Stimulated activated memory B cell treated with anti-CD40 and anti-IgM and Interleukin-4, amounts not matched to agents 10 μg/mL and 1 μg/mL and 100 μg/mL, for 72 hours (primary cell): Measurements from ENCODE around the gene PEAK1.

Experiments
- ATAC-seq: fragments of 150-1000 bp; cut with Tn5 transposase; 2 replicates; pipeline ENCODE4 v1.10.0; 2021
- H3K27ac Mint-ChIP-seq: one replicate; pipeline ENCODE4 v1.8.0; 2022; ENCODE audit warnings: mild to moderate bottlenecking, mixed read lengths
- H3K27me3 Mint-ChIP-seq: one replicate; pipeline ENCODE4 v1.8.0; 2022; ENCODE audit warnings: mixed read lengths
- H3K36me3 Mint-ChIP-seq: one replicate; pipeline ENCODE4 v1.8.0; 2022; ENCODE audit warnings: mixed read lengths
- H3K4me1 Mint-ChIP-seq: one replicate; pipeline ENCODE4 v1.8.0; 2022; ENCODE audit warnings: mixed read lengths
- H3K4me3 Mint-ChIP-seq: one replicate; pipeline ENCODE4 v1.8.0; 2022; ENCODE audit warnings: mild to moderate bottlenecking, moderate library complexity, mixed read lengths
- H3K9me3 Mint-ChIP-seq: one replicate; pipeline ENCODE4 v1.8.0; 2022; ENCODE audit warnings: mixed read lengths

The PEAK1 gene

GRCh38 chr15:77123854-77124253 is 296.1 kb downstream of the PEAK1 start:
- peaks cover 20% of the 10 kb centered on the region for H3K36me3 Mint-ChIP-seq
- H3K27me3 Mint-ChIP-seq, result no peaks in the 10 kb centered on the region
- H3K4me3 Mint-ChIP-seq, result no peak overlapping the region
- no peaks in the 10 kb centered on the region for H3K9me3 Mint-ChIP-seq
- H3K4me1 Mint-ChIP-seq, result peaks cover 46% of the 10 kb centered on the region
- no peak overlapping the region for H3K27ac Mint-ChIP-seq
- no peak for ATAC-seq

- Mint-ChIP-seq H3K36me3 (peaks cover 14% of the 10 kb centered on the region), H3K4me1 (peaks cover 47% of the 10 kb centered on the region), H3K27ac (peak overlapping the region; percentile 45), H3K9me3 (no peaks in the 10 kb centered on the region), H3K27me3 (no peaks in the 10 kb centered on the region), H3K4me3 (no peak overlapping the region)
- ATAC-seq, result no peak
Measured at GRCh38 chr15:77122576-77122975, 297.3 kb downstream of the PEAK1 start.

GRCh38 chr15:77121599-77121998 is 298.3 kb downstream of the PEAK1 start:
- Mint-ChIP-seq H3K4me1 (peaks cover 47% of the 10 kb centered on the region), H3K36me3 (peaks cover 7% of the 10 kb centered on the region), H3K4me3 (no peak overlapping the region), H3K27ac (no peak overlapping the region), H3K9me3 (no peaks in the 10 kb centered on the region), H3K27me3 (no peaks in the 10 kb centered on the region)
- no peak for ATAC-seq

- Mint-ChIP-seq H3K36me3 (peaks cover 7% of the 10 kb centered on the region), H3K27ac (peak overlapping the region; percentile 4), H3K9me3 (no peaks in the 10 kb centered on the region), H3K4me1 (peaks cover 47% of the 10 kb centered on the region), H3K27me3 (no peaks in the 10 kb centered on the region), H3K4me3 (no peak overlapping the region)
- ATAC-seq, result no peak
Measured at GRCh38 chr15:77120576-77120975, 299.3 kb downstream of the PEAK1 start.

GRCh38 chr15:77119446-77119845 is 300.5 kb downstream of the PEAK1 start:
- H3K4me1 Mint-ChIP-seq, result peaks cover 42% of the 10 kb centered on the region
- H3K9me3 Mint-ChIP-seq, result no peaks in the 10 kb centered on the region
- no peak overlapping the region for H3K27ac Mint-ChIP-seq
- H3K27me3 Mint-ChIP-seq, result no peaks in the 10 kb centered on the region
- no peak for ATAC-seq
- no peak overlapping the region for H3K4me3 Mint-ChIP-seq
- H3K36me3 Mint-ChIP-seq, result peaks cover 9% of the 10 kb centered on the region

- no peaks in the 10 kb centered on the region for H3K9me3 Mint-ChIP-seq
- H3K4me3 Mint-ChIP-seq, result no peak overlapping the region
- no peak overlapping the region for H3K27ac Mint-ChIP-seq
- ATAC-seq, result peak; percentile 56
- peaks cover 13% of the 10 kb centered on the region for H3K36me3 Mint-ChIP-seq
- no peaks in the 10 kb centered on the region for H3K27me3 Mint-ChIP-seq
- peaks cover 36% of the 10 kb centered on the region for H3K4me1 Mint-ChIP-seq
Measured at GRCh38 chr15:77118882-77119321, 301.0 kb downstream of the PEAK1 start.

- Mint-ChIP-seq H3K36me3 (peaks cover 36% of the 10 kb centered on the region), H3K4me3 (no peak overlapping the region), H3K27ac (peak overlapping the region; percentile 33), H3K9me3 (no peaks in the 10 kb centered on the region), H3K4me1 (peaks cover 12% of the 10 kb centered on the region), H3K27me3 (no peaks in the 10 kb centered on the region)
- ATAC-seq, result no peak
Measured at GRCh38 chr15:77115179-77115578, 304.7 kb downstream of the PEAK1 start.

- no peaks in the 10 kb centered on the region for H3K9me3 Mint-ChIP-seq
- H3K4me1 Mint-ChIP-seq, result peaks cover under 1% of the 10 kb centered on the region
- H3K36me3 Mint-ChIP-seq, result peaks cover 36% of the 10 kb centered on the region
- H3K4me3 Mint-ChIP-seq, result no peak overlapping the region
- H3K27ac Mint-ChIP-seq, result no peak overlapping the region
- no peak for ATAC-seq
- no peaks in the 10 kb centered on the region for H3K27me3 Mint-ChIP-seq
Measured at GRCh38 chr15:77112838-77113504, 306.9 kb downstream of the PEAK1 start.

GRCh38 chr15:77111789-77112188 is 308.1 kb downstream of the PEAK1 start:
- Mint-ChIP-seq H3K27ac (no peak overlapping the region), H3K36me3 (peaks cover 36% of the 10 kb centered on the region), H3K4me3 (no peak overlapping the region), H3K4me1 (peaks cover 12% of the 10 kb centered on the region), H3K27me3 (no peaks in the 10 kb centered on the region), H3K9me3 (no peaks in the 10 kb centered on the region)
- ATAC-seq, result no peak

GRCh38 chr15:77107531-77108355 is 312.2 kb downstream of the PEAK1 start:
- no peak overlapping the region for H3K27ac Mint-ChIP-seq
- H3K4me1 Mint-ChIP-seq, result peaks cover 12% of the 10 kb centered on the region
- no peaks in the 10 kb centered on the region for H3K27me3 Mint-ChIP-seq
- no peaks in the 10 kb centered on the region for H3K9me3 Mint-ChIP-seq
- no peak overlapping the region for H3K4me3 Mint-ChIP-seq
- peak; percentile 61 for ATAC-seq
- H3K36me3 Mint-ChIP-seq, result peaks cover 11% of the 10 kb centered on the region

GRCh38 chr15:77107068-77107467 is 312.8 kb downstream of the PEAK1 start:
- peaks cover 12% of the 10 kb centered on the region for H3K4me1 Mint-ChIP-seq
- ATAC-seq, result no peak
- no peak overlapping the region for H3K4me3 Mint-ChIP-seq
- H3K27ac Mint-ChIP-seq, result no peak overlapping the region
- H3K9me3 Mint-ChIP-seq, result no peaks in the 10 kb centered on the region
- no peaks in the 10 kb centered on the region for H3K27me3 Mint-ChIP-seq
- H3K36me3 Mint-ChIP-seq, result peaks cover 8% of the 10 kb centered on the region

- H3K4me1 Mint-ChIP-seq, result peaks cover 26% of the 10 kb centered on the region
- no peaks in the 10 kb centered on the region for H3K27me3 Mint-ChIP-seq
- H3K4me3 Mint-ChIP-seq, result no peak overlapping the region
- no peak overlapping the region for H3K27ac Mint-ChIP-seq
- ATAC-seq, result no peak
- no peaks in the 10 kb centered on the region for H3K9me3 Mint-ChIP-seq
- no peaks in the 10 kb centered on the region for H3K36me3 Mint-ChIP-seq
Measured at GRCh38 chr15:77104155-77104554, 315.7 kb downstream of the PEAK1 start.

- no peak for ATAC-seq
- Mint-ChIP-seq H3K9me3 (no peaks in the 10 kb centered on the region), H3K4me1 (peaks cover 14% of the 10 kb centered on the region), H3K27ac (no peak overlapping the region), H3K27me3 (no peaks in the 10 kb centered on the region), H3K4me3 (no peak overlapping the region), H3K36me3 (no peaks in the 10 kb centered on the region)
Measured at GRCh38 chr15:77099741-77100463, 320.0 kb downstream of the PEAK1 start.

GRCh38 chr15:77098572-77098971 is 321.3 kb downstream of the PEAK1 start:
- H3K4me3 Mint-ChIP-seq, result no peak overlapping the region
- no peaks in the 10 kb centered on the region for H3K27me3 Mint-ChIP-seq
- H3K4me1 Mint-ChIP-seq, result peaks cover 14% of the 10 kb centered on the region
- no peak overlapping the region for H3K27ac Mint-ChIP-seq
- no peaks in the 10 kb centered on the region for H3K9me3 Mint-ChIP-seq
- no peaks in the 10 kb centered on the region for H3K36me3 Mint-ChIP-seq
- no peak for ATAC-seq

- peaks cover 14% of the 10 kb centered on the region for H3K4me1 Mint-ChIP-seq
- H3K9me3 Mint-ChIP-seq, result no peaks in the 10 kb centered on the region
- no peak overlapping the region for H3K4me3 Mint-ChIP-seq
- no peaks in the 10 kb centered on the region for H3K36me3 Mint-ChIP-seq
- ATAC-seq, result no peak
- no peaks in the 10 kb centered on the region for H3K27me3 Mint-ChIP-seq
- H3K27ac Mint-ChIP-seq, result no peak overlapping the region
Measured at GRCh38 chr15:77097921-77098320, 322.0 kb downstream of the PEAK1 start.
